ENCODE results near the gene ZNF273. TPM values are rescaled to one million over a fixed set of nuclear protein-coding genes. Genes with fewer than 3 reads are reported as not detected.

Gene ZNF273
- total and polyA plus RNA-seq, 10 of the 15 experiments (the other 5 are each of a cell fraction or from before 2014, with no cell fraction given): 4.8 to 12.3 (median 7.8) TPM

GRCh38 chr7:64886956-64887545 is 16.0 kb upstream of the ZNF273 start:
- SMC1A ChIA-PET (ENCODE audit: uncharacterized antibody, unreplicated experiment): no interaction called here
- H3K36me3 ChIP-seq (ENCODE audit: control insufficient read depth in 2 of 2, insufficient read depth in 2 of 2, low read length in 1 of 2): no peaks in the 10 kb centered on the region
- H3K79me2 ChIP-seq (ENCODE audit: control insufficient read depth, insufficient read depth, low read length): no peaks in the 10 kb centered on the region
- CTCF ChIA-PET: interaction anchor here (0.7 kb wide), 1 partner anchor 60 kb away, joined by 3 read pairs; no protein-coding TSS in a partner anchor
- no TSS peak for BruUV-seq (replicated peaks)
- H3K27me3 ChIP-seq (replicated peaks in 1 of 2; ENCODE audit: control insufficient read depth in 2 of 2, insufficient read depth in 2 of 2, low read length in 1 of 2): peaks cover 0 to 2% of the 10 kb centered on the region in 2 experiments; a peak in 1 of 4 replicates
- in situ Hi-C loops (cut with MboI) (no loop called here), intact Hi-C loops (cut with micrococcal nuclease; ENCODE audit: unreplicated experiment) (no loop called here)
- H3K9ac ChIP-seq (ENCODE audit: control insufficient read depth, insufficient read depth, low read length): no peak overlapping the region
- POLR2A ChIA-PET: no interaction called here
- no peak for DNase-seq (ENCODE audit: low read depth, low spot score)
- TF ChIP-seq BHLHE40 (IDR thresholded peaks at IDR 0.05; ENCODE audit: borderline replicate concordance in 1 of 2, low read depth in 2 of 2, low read length in 1 of 2) (no peak), SUPT20H (IDR thresholded peaks at IDR 0.05; ENCODE audit: borderline replicate concordance, control insufficient read depth, low read depth, low read length) (no peak), ZNF622 (IDR thresholded peaks at IDR 0.05) (no peak), NR2C1 (IDR thresholded peaks at IDR 0.05) (no peak), GABPA (IDR thresholded peaks at IDR 0.05; ENCODE audit: low read depth) (no peak), ZNF592 (IDR thresholded peaks at IDR 0.05) (no peak), CEBPB (IDR thresholded peaks at IDR 0.05; ENCODE audit: borderline replicate concordance in 1 of 2, low read depth in 2 of 2, low read length in 2 of 2) (no peak), SPI1 (IDR thresholded peaks at IDR 0.05; ENCODE audit: borderline replicate concordance, insufficient read depth, low read depth, low read length) (no peak)
- H3K4me1 ChIP-seq (ENCODE audit: control insufficient read depth, insufficient read depth, low read length): no peaks in the 10 kb centered on the region
- WGBS (ENCODE audit: insufficient coverage, insufficient replicate concordance, low lambda C conversion rate, missing lambda C conversion rate): 31% methylated on average over 4 of the region's 4 CpGs
- H3K4me3 ChIP-seq: no peak overlapping the region
- ATAC-seq: no peak
- FAIRE-seq: no peak
- no peak overlapping the region for H3K4me2 ChIP-seq (ENCODE audit: control insufficient read depth, insufficient read depth)
- H3K9me3 ChIP-seq (replicated peaks; ENCODE audit: control insufficient read depth, insufficient read depth, low read length): peaks cover 3% of the 10 kb centered on the region; the same call in 2 of the 3 replicates
- RAD21 ChIA-PET (ENCODE audit: unreplicated experiment): no interaction called here
- no peak overlapping the region for H3K27ac ChIP-seq (ENCODE audit: control insufficient read depth, insufficient read depth)
- no peak overlapping the region for H2AFZ ChIP-seq (ENCODE audit: control insufficient read depth, low read depth, low read length)
- H4K20me1 ChIP-seq (ENCODE audit: control insufficient read depth, insufficient read depth): no peaks in the 10 kb centered on the region
